K562 (cell line): ENCODE measurements around the gene GSTM2. TPM values are rescaled to one million over a fixed set of nuclear protein-coding genes. Genes with fewer than 3 reads are reported as not detected.

Experiments
- ATAC-seq: fragments of 200-7000 bp; cut with Tn5 transposase; 3 replicates; pipeline ENCODE4 v1.9.1; 2020; ENCODE audit warnings: moderate library complexity
- BruUV-seq: library from RNA; stranded (reverse); fragments of 400-500 nt; replicated peaks from 2 replicates; lab custom pipeline; 2021; lab: Mats Ljungman, UMichigan
- CTCF ChIA-PET: fragments of 300-600 bp; formaldehyde crosslinking; extraction: SDS; loops from one replicate; lab custom pipeline; 2021; ENCODE audit warnings: low intra/inter-chr PET ratio; lab: Yijun Ruan, JAX
- POLR2A ChIA-PET: fragments of 300-600, 350-650 bp; sonication (Branson Sonifier 250); formaldehyde crosslinking; extraction: SDS; loops from one replicate; lab custom pipeline; 2021; ENCODE audit warnings: antibody characterized with exemption, inconsistent platforms; lab: Yijun Ruan, JAX
- DNase-seq, 4 experiments: peaks; one replicate each; pipeline versions ENCODE4 v3.0.0 to v3.0.0-alpha.2; 2011 to 2018; ENCODE audit warnings: low spot score in 3 of 4, mixed read lengths in 3 of 4; ENCODE audit errors: extremely low read depth in 1 of 4
- FAIRE-seq: peaks from 2 replicates; lab custom pipeline; 2011; peaks lifted over from hg19 to GRCh38; lab: Jason Lieb, UNC
- H2AFZ ChIP-seq: 2 replicates; pipeline ENCODE4 v1.6.0; 2011; ENCODE audit warnings: low read depth, low read length, control low read depth, inconsistent platforms
- H3K27ac ChIP-seq: fragments of 200-600 bp; 3 replicates; pipeline ENCODE4 v1.8.0; 2011; ENCODE audit warnings: low read depth, mild to moderate bottlenecking, control low read depth, inconsistent platforms, low read length, moderate library complexity, mixed read lengths; ENCODE audit errors: extremely low read depth
- H3K27me3 ChIP-seq, 2 experiments: fragments of 300-600 bp in 1 of 2; 2 replicates in 1 of 2; 3 replicates in 1 of 2; pipeline versions ENCODE4 v1.6.0 to v1.8.0; 2011; ENCODE audit warnings: inconsistent platforms in 2 of 2, low read length in 2 of 2, mild to moderate bottlenecking in 1 of 2, mixed read lengths in 1 of 2, moderate library complexity in 1 of 2; ENCODE audit not compliant: control insufficient read depth in 2 of 2, insufficient read depth in 2 of 2
- H3K36me3 ChIP-seq: fragments of 300-600 bp; 3 replicates; pipeline ENCODE4 v1.8.0; 2011; ENCODE audit warnings: mild to moderate bottlenecking, low read length, inconsistent platforms; ENCODE audit not compliant: control insufficient read depth, insufficient read depth
- H3K4me1 ChIP-seq, 2 experiments: fragments of 200-600 bp in 1 of 2; replicated peaks in 1 of 2; 2 replicates in 1 of 2; 3 replicates in 1 of 2; pipeline versions ENCODE4 v1.5.1 to v1.8.0; 2011; ENCODE audit warnings: inconsistent platforms in 2 of 2, low read length in 2 of 2, mild to moderate bottlenecking in 1 of 2, mixed read lengths in 1 of 2, moderate library complexity in 1 of 2; ENCODE audit not compliant: control insufficient read depth in 2 of 2, insufficient read depth in 2 of 2
- H3K4me2 ChIP-seq: 2 replicates; pipeline ENCODE4 v1.6.1; 2011; ENCODE audit warnings: low read length, control low read depth, inconsistent platforms, mixed read lengths; ENCODE audit not compliant: insufficient read depth
- H3K4me3 ChIP-seq: fragments of 200-600 bp; sonication (generic), shearing (Covaris generic); 2 replicates; pipeline ENCODE4 v1.5.1; 2016; ENCODE audit warnings: control low read depth, inconsistent platforms
- H3K79me2 ChIP-seq: fragments of 200-600 bp; 3 replicates; pipeline ENCODE4 v1.8.0; 2011; ENCODE audit warnings: low read length, inconsistent platforms; ENCODE audit not compliant: control insufficient read depth, insufficient read depth
- H3K9ac ChIP-seq, 2 experiments: 2 replicates each; pipeline versions ENCODE4 v1.6.0 to v1.6.1; 2011; ENCODE audit warnings: low read depth in 2 of 2, low read length in 2 of 2, control low read depth in 1 of 2, inconsistent platforms in 1 of 2, mild to moderate bottlenecking in 1 of 2, mixed read lengths in 1 of 2; ENCODE audit not compliant: insufficient read depth in 1 of 2
- H3K9me1 ChIP-seq: one replicate; pipeline ENCODE4 v1.6.0; 2011; ENCODE audit warnings: inconsistent platforms, mild to moderate bottlenecking, low read length, moderate library complexity; ENCODE audit not compliant: control insufficient read depth, insufficient read depth
- H3K9me3 ChIP-seq: replicated peaks from 2 replicates; pipeline ENCODE4 v1.5.1; 2011; ENCODE audit warnings: low read depth, low read length, inconsistent platforms; ENCODE audit not compliant: control insufficient read depth, insufficient read depth
- H4K20me1 ChIP-seq: replicated peaks from 2 replicates; pipeline ENCODE4 v1.6.1; 2011; ENCODE audit warnings: low read length, inconsistent platforms, mixed read lengths; ENCODE audit not compliant: control insufficient read depth, insufficient read depth
- HDAC1 ChIP-seq, 2 experiments: fragments of 450-650 bp; IDR thresholded peaks; 2 replicates each; pipeline ENCODE4 v1.6.1; 2016 to 2017; ENCODE audit warnings: inconsistent platforms in 1 of 2, mild to moderate bottlenecking in 1 of 2, moderate library complexity in 1 of 2
- PCBP2 ChIP-seq: fragments of 200-400 bp; formaldehyde crosslinking; IDR thresholded peaks from 2 replicates; pipeline ENCODE4 v1.6.1; 2018; ENCODE audit warnings: low read length, low read depth, mild to moderate bottlenecking, moderate library complexity; ENCODE audit not compliant: poor library complexity, severe bottlenecking
- SIN3A ChIP-seq, 2 experiments: fragments of 150-350 bp in 1 of 2; IDR thresholded peaks; 2 replicates each; pipeline ENCODE4 v1.6.1; 2011 to 2016; ENCODE audit warnings: borderline replicate concordance in 2 of 2, low read depth in 2 of 2, low read length in 2 of 2, mild to moderate bottlenecking in 2 of 2, moderate library complexity in 2 of 2; ENCODE audit not compliant: control insufficient read depth in 1 of 2
- TCF7 ChIP-seq: sonication (generic); IDR thresholded peaks from 2 replicates; pipeline ENCODE4 v1.6.1; 2016; ENCODE audit warnings: antibody characterized with exemption, borderline replicate concordance
- ZFP1 ChIP-seq: fragments of 450-650 bp; formaldehyde crosslinking; IDR thresholded peaks from 2 replicates; pipeline ENCODE4 v1.4.0; 2020; ENCODE audit warnings: mild to moderate bottlenecking, mixed read lengths
- ZNF165 ChIP-seq: fragments of 250-450 bp; sonication (Bioruptor Pico); IDR thresholded peaks from 2 replicates; pipeline ENCODE4 v1.4.0; 2020; ENCODE audit warnings: borderline replicate concordance
- ZNF316 ChIP-seq: fragments of 450-650 bp; IDR thresholded peaks from 2 replicates; pipeline ENCODE4 v1.6.1; 2016
- ZSCAN29 ChIP-seq: fragments of 450-650 bp; IDR thresholded peaks from 2 replicates; pipeline ENCODE4 v1.6.1; 2017
- WGBS: fragments of 100-300 bp; shearing (Covaris generic); methylation state at CpG from one replicate; pipeline ENCODE4 v1.1.6; 2016; ENCODE audit warnings: low coverage, mixed read lengths; ENCODE audit not compliant: insufficient coverage; ENCODE audit errors: missing lambda C conversion rate; 5-methylcytosine and 5-hydroxymethylcytosine counted together
- in situ Hi-C: fragments of 300-500 bp; cut with MboI; formaldehyde crosslinking; loops from 4 replicates; pipeline ENCODE4 v1.15.0; 2018; ENCODE audit warnings: inconsistent platforms, mixed read lengths
- intact Hi-C: fragments of 100-400 bp; cut with micrococcal nuclease; formaldehyde crosslinking; loops from 2 replicates; pipeline ENCODE4 v1.14.2; 2022
- polyA plus RNA-seq, 8 experiments: library from polyadenylated mRNA; depleted of rRNA in 4 of 8; stranded (reverse) in 5 of 8; unstranded in 3 of 8; fragments of >200 nt; fragmentation: Nextera tagmentation in 2 of 8; fragmentation: Illumina TruSeq in 1 of 8; extraction: Ambion mirVana in 2 of 8; extraction: Trizol in 1 of 8; gene quantifications; 2 replicates each; pipeline versions ENCODE4 v1.2.1 to v1.2.3, GENCODE V29; 2011 to 2014; ENCODE audit warnings: inconsistent platforms in 1 of 8, missing spikeins in 1 of 8
- total RNA-seq, 7 experiments: library from RNA; depleted of rRNA in 6 of 7; stranded (reverse); fragments of >200 nt in 6 of 7; fragmentation: Illumina TruSeq in 2 of 7; extraction: Trizol in 2 of 7; gene quantifications; 2 replicates each; pipeline versions ENCODE4 v1.2.1 to v1.2.3, GENCODE V29; 2011 to 2021; ENCODE audit warnings: low replicate concordance in 1 of 7
- TF ChIP-seq, protein P1 (sequence below): sonication (generic); formaldehyde crosslinking; IDR thresholded peaks from 2 replicates; pipeline ENCODE4 v1.8.0; 2022; ENCODE audit warnings: mild to moderate bottlenecking, low read depth, missing genetic modification reagents
- TF ChIP-seq, protein P2 (sequence below): fragments of 250-450 bp; sonication (Bioruptor Pico); IDR thresholded peaks from 2 replicates; pipeline ENCODE4 v1.8.0; 2022; ENCODE audit warnings: inconsistent platforms
- TF ChIP-seq, protein P3 (sequence below): fragments of 250-450 bp; sonication (Bioruptor Pico); IDR thresholded peaks from 2 replicates; pipeline ENCODE4 v1.4.0; 2020

The GSTM2 gene
- total and polyA plus RNA-seq, 9 of the 15 experiments (the other 6 are each of a cell fraction or from before 2014, with no cell fraction given), result 1.6 to 15.1 (median 6.8) TPM

GRCh38 chr1:109636201-109636952 lies 31.5 kb upstream of the GSTM2 start (continued):
- TF ChIP-seq SIN3A (IDR thresholded peaks at IDR 0.05; ENCODE audit: borderline replicate concordance in 2 of 2, control insufficient read depth in 1 of 2, low read depth in 2 of 2, low read length in 2 of 2) (no peak), HDAC1 (IDR thresholded peaks at IDR 0.05) (peak in 1 of 2 experiments; percentile 55; a peak in 1 of 4 replicates), ZSCAN29 (no peak), ZNF165 (CRISPR knock-in tag) (no peak), PCBP2 (no peak), ZNF316 (peak; percentile 66)

DNA sequence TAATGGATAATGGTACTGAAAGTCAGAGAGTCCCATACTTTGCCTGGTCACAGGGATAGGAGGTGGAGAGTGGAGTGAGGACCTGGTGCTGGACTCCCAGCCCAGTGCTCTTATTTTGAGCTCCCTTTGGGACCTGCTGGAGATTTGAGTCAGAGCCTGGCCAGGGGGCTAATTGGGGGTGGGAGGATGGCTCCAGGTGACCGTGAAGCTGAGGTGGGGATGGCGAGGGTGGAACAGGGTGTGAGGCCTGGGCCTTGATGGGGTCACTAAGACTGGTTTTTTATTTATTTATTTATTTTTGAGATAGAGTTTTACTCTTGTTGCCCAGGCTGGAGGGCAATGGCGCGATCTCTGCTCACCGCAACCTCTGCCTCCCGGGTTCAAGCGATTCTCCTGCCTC lies 30.4 kb upstream of the GSTM2 start:
- Histone ChIP-seq H3K9ac (no peak overlapping the region), H2AFZ (no peak overlapping the region), H3K27ac (no peak overlapping the region), H3K9me3 (no peaks in the 10 kb centered on the region), H3K4me2 (no peak overlapping the region), H3K79me2 (no peaks in the 10 kb centered on the region), H3K4me1 (peaks cover 22 to 36% of the 10 kb centered on the region in 2 experiments), H3K36me3 (no peaks in the 10 kb centered on the region), H3K9me1 (no peaks in the 10 kb centered on the region), H3K27me3 (no peaks in the 10 kb centered on the region; a peak in 1 of 5 replicates), H4K20me1 (no peaks in the 10 kb centered on the region), H3K4me3 (no peak overlapping the region)
- ChIA-PET POLR2A (interaction anchor here (0.6 to 6.4 kb wide), 5 partner anchors 10 to 91 kb away, joined by 3 to 44 read pairs (median 7); partner anchors contain the start of genes AMPD2, GNAI3 and GNAT2), CTCF (no interaction called here)
- DNase-seq, result no peak
- in situ Hi-C loops, result no loop called here
- no peak for FAIRE-seq
- intact Hi-C loops, result no loop called here
- no TSS peak for BruUV-seq
- WGBS, result 59% methylated on average over 7 of the region's 7 CpGs
- no peak for ATAC-seq
- TF ChIP-seq, protein P1, sequence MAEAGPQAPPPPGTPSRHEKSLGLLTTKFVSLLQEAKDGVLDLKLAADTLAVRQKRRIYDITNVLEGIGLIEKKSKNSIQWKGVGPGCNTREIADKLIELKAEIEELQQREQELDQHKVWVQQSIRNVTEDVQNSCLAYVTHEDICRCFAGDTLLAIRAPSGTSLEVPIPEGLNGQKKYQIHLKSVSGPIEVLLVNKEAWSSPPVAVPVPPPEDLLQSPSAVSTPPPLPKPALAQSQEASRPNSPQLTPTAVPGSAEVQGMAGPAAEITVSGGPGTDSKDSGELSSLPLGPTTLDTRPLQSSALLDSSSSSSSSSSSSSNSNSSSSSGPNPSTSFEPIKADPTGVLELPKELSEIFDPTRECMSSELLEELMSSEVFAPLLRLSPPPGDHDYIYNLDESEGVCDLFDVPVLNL (CRISPR knock-in tag), result no peak
- TF ChIP-seq, protein P2, sequence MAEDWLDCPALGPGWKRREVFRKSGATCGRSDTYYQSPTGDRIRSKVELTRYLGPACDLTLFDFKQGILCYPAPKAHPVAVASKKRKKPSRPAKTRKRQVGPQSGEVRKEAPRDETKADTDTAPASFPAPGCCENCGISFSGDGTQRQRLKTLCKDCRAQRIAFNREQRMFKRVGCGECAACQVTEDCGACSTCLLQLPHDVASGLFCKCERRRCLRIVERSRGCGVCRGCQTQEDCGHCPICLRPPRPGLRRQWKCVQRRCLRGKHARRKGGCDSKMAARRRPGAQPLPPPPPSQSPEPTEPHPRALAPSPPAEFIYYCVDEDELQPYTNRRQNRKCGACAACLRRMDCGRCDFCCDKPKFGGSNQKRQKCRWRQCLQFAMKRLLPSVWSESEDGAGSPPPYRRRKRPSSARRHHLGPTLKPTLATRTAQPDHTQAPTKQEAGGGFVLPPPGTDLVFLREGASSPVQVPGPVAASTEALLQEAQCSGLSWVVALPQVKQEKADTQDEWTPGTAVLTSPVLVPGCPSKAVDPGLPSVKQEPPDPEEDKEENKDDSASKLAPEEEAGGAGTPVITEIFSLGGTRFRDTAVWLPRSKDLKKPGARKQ (CRISPR knock-in tag), result no peak
- TF ChIP-seq TCF7, result no peak
- TF ChIP-seq, protein P3, sequence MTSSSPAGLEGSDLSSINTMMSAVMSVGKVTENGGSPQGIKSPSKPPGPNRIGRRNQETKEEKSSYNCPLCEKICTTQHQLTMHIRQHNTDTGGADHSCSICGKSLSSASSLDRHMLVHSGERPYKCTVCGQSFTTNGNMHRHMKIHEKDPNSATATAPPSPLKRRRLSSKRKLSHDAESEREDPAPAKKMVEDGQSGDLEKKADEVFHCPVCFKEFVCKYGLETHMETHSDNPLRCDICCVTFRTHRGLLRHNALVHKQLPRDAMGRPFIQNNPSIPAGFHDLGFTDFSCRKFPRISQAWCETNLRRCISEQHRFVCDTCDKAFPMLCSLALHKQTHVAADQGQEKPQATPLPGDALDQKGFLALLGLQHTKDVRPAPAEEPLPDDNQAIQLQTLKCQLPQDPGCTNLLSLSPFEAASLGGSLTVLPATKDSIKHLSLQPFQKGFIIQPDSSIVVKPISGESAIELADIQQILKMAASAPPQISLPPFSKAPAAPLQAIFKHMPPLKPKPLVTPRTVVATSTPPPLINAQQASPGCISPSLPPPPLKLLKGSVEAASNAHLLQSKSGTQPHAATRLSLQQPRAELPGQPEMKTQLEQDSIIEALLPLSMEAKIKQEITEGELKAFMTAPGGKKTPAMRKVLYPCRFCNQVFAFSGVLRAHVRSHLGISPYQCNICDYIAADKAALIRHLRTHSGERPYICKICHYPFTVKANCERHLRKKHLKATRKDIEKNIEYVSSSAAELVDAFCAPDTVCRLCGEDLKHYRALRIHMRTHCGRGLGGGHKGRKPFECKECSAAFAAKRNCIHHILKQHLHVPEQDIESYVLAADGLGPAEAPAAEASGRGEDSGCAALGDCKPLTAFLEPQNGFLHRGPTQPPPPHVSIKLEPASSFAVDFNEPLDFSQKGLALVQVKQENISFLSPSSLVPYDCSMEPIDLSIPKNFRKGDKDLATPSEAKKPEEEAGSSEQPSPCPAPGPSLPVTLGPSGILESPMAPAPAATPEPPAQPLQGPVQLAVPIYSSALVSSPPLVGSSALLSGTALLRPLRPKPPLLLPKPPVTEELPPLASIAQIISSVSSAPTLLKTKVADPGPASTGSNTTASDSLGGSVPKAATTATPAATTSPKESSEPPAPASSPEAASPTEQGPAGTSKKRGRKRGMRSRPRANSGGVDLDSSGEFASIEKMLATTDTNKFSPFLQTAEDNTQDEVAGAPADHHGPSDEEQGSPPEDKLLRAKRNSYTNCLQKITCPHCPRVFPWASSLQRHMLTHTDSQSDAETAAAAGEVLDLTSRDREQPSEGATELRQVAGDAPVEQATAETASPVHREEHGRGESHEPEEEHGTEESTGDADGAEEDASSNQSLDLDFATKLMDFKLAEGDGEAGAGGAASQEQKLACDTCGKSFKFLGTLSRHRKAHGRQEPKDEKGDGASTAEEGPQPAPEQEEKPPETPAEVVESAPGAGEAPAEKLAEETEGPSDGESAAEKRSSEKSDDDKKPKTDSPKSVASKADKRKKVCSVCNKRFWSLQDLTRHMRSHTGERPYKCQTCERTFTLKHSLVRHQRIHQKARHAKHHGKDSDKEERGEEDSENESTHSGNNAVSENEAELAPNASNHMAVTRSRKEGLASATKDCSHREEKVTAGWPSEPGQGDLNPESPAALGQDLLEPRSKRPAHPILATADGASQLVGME (CRISPR knock-in tag), result no peak
- no peak for TF ChIP-seq ZFP1 (CRISPR knock-in tag)
